Measurements from ENCODE around the gene PWP2.
"Not testable (repeated sequence)": the region's sequence is repeated elsewhere in the genome, so short reads cannot be mapped to it uniquely, and the experiment has no call there.

- TF ChIP-seq CTCF, EP300, POLR2AphosphoS5, POLR2A (IDR thresholded peaks at IDR 0.05): not testable (repeated sequence)
These were observed 64.9 kb downstream of the PWP2 start for GRCh38 chr21:44171962-44172572.
